SH-SY5Y (cell line): ENCODE data around the gene LSR.

ENCODE experiments used
- GATA2 ChIP-seq: IDR thresholded peaks from 2 replicates; pipeline ENCODE4 v1.6.1; 2011; ENCODE audit warnings: mild to moderate bottlenecking, low read depth, low read length
- GATA3 ChIP-seq: IDR thresholded peaks from 2 replicates; pipeline ENCODE4 v1.6.1; 2011; ENCODE audit warnings: low read depth, mild to moderate bottlenecking, low read length, moderate library complexity

DNA sequence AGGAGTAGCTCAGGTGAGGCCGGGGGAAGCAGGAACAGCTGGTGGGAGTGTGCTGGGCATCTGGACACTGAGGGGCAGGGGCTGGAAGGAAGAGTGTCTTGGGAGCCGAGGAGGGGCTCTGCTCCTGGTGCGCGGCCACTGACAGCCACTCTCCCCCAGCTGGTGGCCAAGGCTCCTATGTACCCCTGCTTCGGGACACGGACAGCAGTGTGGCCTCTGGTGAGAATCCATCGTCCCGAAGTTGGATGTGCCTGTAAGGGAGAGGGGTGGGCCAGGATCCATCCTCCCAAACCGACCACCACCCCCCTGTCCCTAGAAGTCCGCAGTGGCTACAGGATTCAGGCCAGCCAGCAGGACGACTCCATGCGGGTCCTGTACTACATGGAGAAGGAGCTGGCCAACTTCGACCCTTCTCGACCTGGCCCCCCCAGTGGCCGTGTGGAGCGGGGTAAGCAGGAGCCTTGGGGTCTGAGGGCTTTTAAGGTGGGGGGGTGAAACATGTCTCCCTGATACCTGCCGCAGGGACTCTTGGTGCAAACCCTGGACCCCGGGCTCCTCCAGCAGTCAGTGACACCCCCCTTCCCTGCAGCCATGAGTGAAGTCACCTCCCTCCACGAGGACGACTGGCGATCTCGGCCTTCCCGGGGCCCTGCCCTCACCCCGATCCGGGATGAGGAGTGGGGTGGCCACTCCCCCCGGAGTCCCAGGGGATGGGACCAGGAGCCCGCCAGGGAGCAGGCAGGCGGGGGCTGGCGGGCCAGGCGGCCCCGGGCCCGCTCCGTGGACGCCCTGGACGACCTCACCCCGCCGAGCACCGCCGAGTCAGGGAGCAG lies 17.9 kb downstream of the LSR start:
- TF ChIP-seq GATA3: no peak
- TF ChIP-seq GATA2: no peak
